Motor neuron (in vitro differentiated cells): ENCODE data around the gene SMIM13. TPM values are rescaled to one million over a fixed set of nuclear protein-coding genes. Genes with fewer than 3 reads are reported as not detected.
"Not testable (repeated sequence)": the region's sequence is repeated elsewhere in the genome, so short reads cannot be mapped to it uniquely, and the experiment has no call there.

Experiments used
- ATAC-seq, 8 experiments: fragments of 200-7000 bp; cut with Tn5 transposase; replicated peaks in 6 of 8; 2 replicates each; pipeline ENCODE4 v1.8.0; 2021; ENCODE audit warnings: mild to moderate bottlenecking in 8 of 8, moderate library complexity in 8 of 8
- H3K27ac ChIP-seq, 2 donors: fragments of 250-450 bp; sonication (Bioruptor Pico); 2 replicates each; pipeline ENCODE4 v1.9.0; 2021; ENCODE audit warnings: antibody characterized with exemption in 2 of 2, mild to moderate bottlenecking in 2 of 2, moderate library complexity in 1 of 2
- H3K4me1 ChIP-seq, 2 donors: fragments of 250-450 bp; sonication (Bioruptor Pico); replicated peaks in 1 of 2; 2 replicates each; pipeline ENCODE4 v1.6.1; 2021; ENCODE audit warnings: antibody characterized with exemption in 2 of 2, mild to moderate bottlenecking in 2 of 2, moderate library complexity in 1 of 2
- H3K4me3 ChIP-seq, 5 donors: fragments of 250-450 bp; sonication (Bioruptor Pico); 2 replicates each; pipeline ENCODE4 v1.9.0; 2021; ENCODE audit warnings: antibody characterized with exemption in 5 of 5, mild to moderate bottlenecking in 5 of 5, moderate library complexity in 4 of 5
- WGBS, 10 experiments: fragments of 450-650 bp; shearing (Covaris generic); methylation state at CpG; one replicate each; pipeline ENCODE4 v1.0.0; 2022; 5-methylcytosine and 5-hydroxymethylcytosine counted together
- in situ Hi-C, 9 experiments: fragments of 400-800 bp; cut with MboI; loops; one replicate each; pipeline ENCODE4 v1.15.0; 2021; ENCODE audit warnings: low sequenced_read_pairs in 9 of 9, low pct_unique_long_range_greater_than_20kb in 2 of 9; ENCODE audit not compliant: unreplicated experiment in 9 of 9
- total RNA-seq, 8 experiments: library from RNA; unstranded; fragments of 300-600 nt; gene quantifications; 2 replicates each; pipeline versions ENCODE4 v1.2.3 to v1.2.4, GENCODE V29; 2022

Gene SMIM13
- total RNA-seq, 8 experiments from 2014 or later: 10.7 to 32.4 (median 19.5) TPM

- Histone ChIP-seq H3K4me3 (no peak overlapping the region), H3K4me1 (no peaks in the 10 kb centered on the region), H3K27ac (no peak overlapping the region)
- in situ Hi-C loops: no loop called here
- WGBS, 10 experiments: 67 to 100% (median 98%) methylated on average over 1 to 9 of the region's 9 CpGs; no CpG with 5 or more reads in 1 of the 10 experiments
- ATAC-seq: peak in 2 of 8 experiments; percentile 36 to 42
Measured at GRCh38 chr6:11111769-11112437, 18.3 kb downstream of the SMIM13 start.

- in situ Hi-C loops: no loop called here
- Histone ChIP-seq H3K4me1 (no peaks in the 10 kb centered on the region), H3K27ac (no peak overlapping the region), H3K4me3 (no peak overlapping the region)
- WGBS, 10 experiments: 14 to 98% (median 69%) methylated on average over 1 to 4 of the region's 4 CpGs; no CpG with 5 or more reads in 2 of the 10 experiments
- no peak for ATAC-seq
Measured at GRCh38 chr6:11113038-11113437, 19.4 kb downstream of the SMIM13 start.

GRCh38 chr6:11115808-11116536, 22.3 kb downstream of the SMIM13 start:
- H3K27ac ChIP-seq, in situ Hi-C loops, H3K4me1 ChIP-seq, H3K4me3 ChIP-seq: not testable (repeated sequence)
- peak in 1 of 8 experiments; percentile 19 for ATAC-seq
- 87 to 100% (median 96%) methylated on average over 3 to 9 of the region's 11 CpGs; no CpG with 5 or more reads in 5 of the 10 experiments for WGBS, 10 experiments

GRCh38 chr6:11120271-11121005, 26.8 kb downstream of the SMIM13 start:
- no peak overlapping the region for H3K27ac ChIP-seq
- 20 to 94% (median 80%) methylated on average over 2 to 4 of the region's 4 CpGs; no CpG with 5 or more reads in 2 of the 10 experiments for WGBS, 10 experiments

GRCh38 chr6:11121851-11122250, 28.2 kb downstream of the SMIM13 start:
- ATAC-seq: no peak
- Histone ChIP-seq H3K4me1 (no peaks in the 10 kb centered on the region), H3K4me3 (no peak overlapping the region), H3K27ac (no peak overlapping the region)
- 29 to 100% (median 93%) methylated on average over 1 to 2 of the region's 2 CpGs; no CpG with 5 or more reads in 3 of the 10 experiments for WGBS, 10 experiments
- in situ Hi-C loops: no loop called here

More at GRCh38 chr6:11120271-11121005, 26.8 kb downstream of the SMIM13 start:
- H3K4me3 ChIP-seq: no peak overlapping the region
- ATAC-seq: peak in 5 of 8 experiments; percentile 13 to 93 (median 79)
- in situ Hi-C loops: no loop called here
- H3K4me1 ChIP-seq: no peaks in the 10 kb centered on the region

GRCh38 chr6:11122380-11122779, 28.7 kb downstream of the SMIM13 start:
- 80 to 100% (median 85%) methylated on average over 1 of the region's 1 CpG; no CpG with 5 or more reads in 4 of the 10 experiments for WGBS, 10 experiments
- ATAC-seq: no peak
- H3K27ac ChIP-seq: no peak overlapping the region
- in situ Hi-C loops: no loop called here
- H3K4me1 ChIP-seq: no peaks in the 10 kb centered on the region
- no peak overlapping the region for H3K4me3 ChIP-seq

GRCh38 chr6:11123978-11124377, 30.3 kb downstream of the SMIM13 start:
- 66 to 100% (median 95%) methylated on average over 1 to 2 of the region's 2 CpGs; no CpG with 5 or more reads in 2 of the 10 experiments for WGBS, 10 experiments
- Histone ChIP-seq H3K27ac (no peak overlapping the region), H3K4me3 (no peak overlapping the region), H3K4me1 (no peaks in the 10 kb centered on the region)
- no peak for ATAC-seq
- in situ Hi-C loops: no loop called here

- in situ Hi-C loops: loop anchor here in 1 of 9 experiments (25.0 kb wide), 1 partner anchor 360 kb away; no protein-coding TSS in a partner anchor
- no peak for ATAC-seq
- 33 to 100% (median 51%) methylated on average over 1 to 2 of the region's 2 CpGs; no CpG with 5 or more reads in 4 of the 10 experiments for WGBS, 10 experiments
- H3K4me3 ChIP-seq: no peak overlapping the region
- H3K27ac ChIP-seq: no peak overlapping the region
- H3K4me1 ChIP-seq: no peaks in the 10 kb centered on the region
Measured at GRCh38 chr6:11126876-11127275, 33.2 kb downstream of the SMIM13 start.

GRCh38 chr6:11128608-11129007, 35.0 kb downstream of the SMIM13 start:
- no peak overlapping the region for H3K4me3 ChIP-seq
- in situ Hi-C loops: loop anchor here in 1 of 9 experiments (25.0 kb wide), 1 partner anchor 359 kb away; no protein-coding TSS in a partner anchor
- no peaks in the 10 kb centered on the region for H3K4me1 ChIP-seq
- ATAC-seq: peak in 3 of 8 experiments; percentile 14 to 30 (median 29)
- H3K27ac ChIP-seq: no peak overlapping the region
- 92 to 100% (median 100%) methylated on average over 1 to 2 of the region's 2 CpGs; no CpG with 5 or more reads in 1 of the 10 experiments for WGBS, 10 experiments

GRCh38 chr6:11129908-11130565, 36.4 kb downstream of the SMIM13 start:
- H3K27ac ChIP-seq: no peak overlapping the region
- ATAC-seq: no peak
- WGBS, 10 experiments: 0 to 90% (median 57%) methylated on average over 1 of the region's 1 CpG; no CpG with 5 or more reads in 3 of the 10 experiments
- H3K4me1 ChIP-seq: no peaks in the 10 kb centered on the region
- H3K4me3 ChIP-seq: no peak overlapping the region
- in situ Hi-C loops: loop anchor here in 1 of 9 experiments (25.0 kb wide), 1 partner anchor 357 kb away; no protein-coding TSS in a partner anchor

GRCh38 chr6:11130605-11131004, 37.0 kb downstream of the SMIM13 start:
- no peak overlapping the region for H3K4me3 ChIP-seq
- ATAC-seq: no peak
- no peak overlapping the region for H3K27ac ChIP-seq
- in situ Hi-C loops: loop anchor here in 1 of 9 experiments (25.0 kb wide), 1 partner anchor 357 kb away; no protein-coding TSS in a partner anchor
- H3K4me1 ChIP-seq: no peaks in the 10 kb centered on the region

- Histone ChIP-seq H3K27ac (no peak overlapping the region), H3K4me1 (no peaks in the 10 kb centered on the region), H3K4me3 (no peak overlapping the region)
- in situ Hi-C loops: loop anchor here in 1 of 9 experiments (25.0 kb wide), 1 partner anchor 355 kb away; no protein-coding TSS in a partner anchor
- peak in 3 of 8 experiments; percentile 31 to 83 (median 82) for ATAC-seq
- 36 to 100% (median 90%) methylated on average over 3 to 6 of the region's 6 CpGs for WGBS, 10 experiments
Measured at GRCh38 chr6:11132194-11132888, 38.7 kb downstream of the SMIM13 start.
